ENCODE data around the gene OBP2A.

The OBP2A gene

DNA sequence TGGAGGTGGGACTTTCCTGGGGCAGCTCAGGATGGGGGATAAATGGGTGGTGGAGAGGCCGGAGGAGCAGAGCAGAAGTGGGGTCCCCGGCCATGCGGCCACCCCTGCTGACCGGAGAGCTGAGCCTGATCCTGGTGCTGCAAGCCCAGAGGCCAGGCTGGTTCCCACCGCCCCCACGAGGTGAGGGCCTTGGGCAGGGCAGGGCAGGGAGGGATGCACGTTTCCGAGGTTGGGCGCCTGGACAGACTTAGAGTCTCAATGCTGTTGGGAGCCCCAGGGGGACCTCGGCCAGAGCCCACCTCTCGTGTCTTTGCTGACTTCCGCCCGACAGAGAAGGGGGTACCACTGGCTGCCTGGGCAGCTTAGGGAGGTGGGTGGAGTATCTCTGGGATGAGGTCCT, 5.5 kb downstream of the OBP2A start:
- no peaks in the 10 kb centered on the region for H3K36me3 ChIP-seq (ENCODE audit: insufficient read depth)
- H3K27me3 ChIP-seq (ENCODE audit: insufficient read depth, low read depth): peaks cover 35% of the 10 kb centered on the region; the same call in 1 of the 2 replicates

DNA sequence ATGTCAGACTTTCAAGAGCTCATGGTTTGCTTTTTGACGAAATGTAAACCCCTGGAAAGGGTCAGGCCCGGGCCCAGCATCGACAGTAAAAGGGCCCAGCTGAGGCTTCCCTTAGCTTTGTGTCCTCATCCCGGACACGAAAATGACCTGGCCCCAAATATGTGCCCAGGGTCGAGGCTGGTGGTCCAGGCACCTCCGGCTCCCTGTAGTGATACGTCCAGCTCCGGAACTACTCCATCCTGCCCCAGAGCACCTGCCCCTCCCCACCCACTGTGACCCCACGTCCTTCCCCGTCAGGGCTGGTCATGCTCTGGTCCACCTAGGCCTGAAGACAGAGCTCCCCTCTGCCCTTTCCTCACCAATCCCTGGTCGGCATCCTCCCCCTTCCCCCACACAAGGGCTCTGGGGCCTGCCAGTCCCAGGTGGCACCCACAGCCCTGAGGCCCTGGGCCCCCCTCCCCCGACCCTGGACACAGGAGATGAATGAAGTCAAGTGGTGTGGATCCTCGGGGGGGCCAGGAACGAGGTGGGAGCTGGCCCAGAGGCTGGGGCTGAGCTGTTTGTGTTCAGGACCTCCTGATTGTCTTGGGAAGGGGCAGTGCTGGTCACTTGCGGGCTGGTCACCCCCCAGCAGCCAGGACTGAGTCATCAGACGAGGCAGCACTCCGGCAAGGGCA, 6.2 kb downstream of the OBP2A start:
- Histone ChIP-seq H3K4me1 (ENCODE audit: low read depth, poor library complexity, severe bottlenecking) (no peaks in the 10 kb centered on the region), H3K27ac (no peak overlapping the region), H3K4me2 (no peak overlapping the region), H4K20me1 (ENCODE audit: insufficient read depth) (no peaks in the 10 kb centered on the region), H3K9ac (no peak overlapping the region), H3K4me3 (IDR thresholded peaks at IDR 0.05; ENCODE audit: insufficient read depth, low read depth, low read length) (no peak overlapping the region), H2AFZ (ENCODE audit: low read depth) (no peak overlapping the region), H3K36me3 (ENCODE audit: insufficient read depth) (no peaks in the 10 kb centered on the region), H3K79me2 (ENCODE audit: insufficient read depth, low read depth) (no peaks in the 10 kb centered on the region), H3K27me3 (ENCODE audit: insufficient read depth, low read depth) (peaks cover 42% of the 10 kb centered on the region; the same call in 1 of the 2 replicates)
- TF ChIP-seq, protein P1, sequence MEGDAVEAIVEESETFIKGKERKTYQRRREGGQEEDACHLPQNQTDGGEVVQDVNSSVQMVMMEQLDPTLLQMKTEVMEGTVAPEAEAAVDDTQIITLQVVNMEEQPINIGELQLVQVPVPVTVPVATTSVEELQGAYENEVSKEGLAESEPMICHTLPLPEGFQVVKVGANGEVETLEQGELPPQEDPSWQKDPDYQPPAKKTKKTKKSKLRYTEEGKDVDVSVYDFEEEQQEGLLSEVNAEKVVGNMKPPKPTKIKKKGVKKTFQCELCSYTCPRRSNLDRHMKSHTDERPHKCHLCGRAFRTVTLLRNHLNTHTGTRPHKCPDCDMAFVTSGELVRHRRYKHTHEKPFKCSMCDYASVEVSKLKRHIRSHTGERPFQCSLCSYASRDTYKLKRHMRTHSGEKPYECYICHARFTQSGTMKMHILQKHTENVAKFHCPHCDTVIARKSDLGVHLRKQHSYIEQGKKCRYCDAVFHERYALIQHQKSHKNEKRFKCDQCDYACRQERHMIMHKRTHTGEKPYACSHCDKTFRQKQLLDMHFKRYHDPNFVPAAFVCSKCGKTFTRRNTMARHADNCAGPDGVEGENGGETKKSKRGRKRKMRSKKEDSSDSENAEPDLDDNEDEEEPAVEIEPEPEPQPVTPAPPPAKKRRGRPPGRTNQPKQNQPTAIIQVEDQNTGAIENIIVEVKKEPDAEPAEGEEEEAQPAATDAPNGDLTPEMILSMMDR (conservative IDR thresholded peaks at IDR 0.05; ENCODE audit: low read depth, low read length): no peak

More for the DNA sequence above, 5.5 kb downstream of the OBP2A start:
- Histone ChIP-seq H3K4me3 (IDR thresholded peaks at IDR 0.05; ENCODE audit: insufficient read depth, low read depth, low read length) (no peak overlapping the region), H4K20me1 (ENCODE audit: insufficient read depth) (no peaks in the 10 kb centered on the region), H2AFZ (ENCODE audit: low read depth) (no peak overlapping the region), H3K9ac (no peak overlapping the region), H3K4me2 (no peak overlapping the region), H3K27ac (no peak overlapping the region), H3K79me2 (ENCODE audit: insufficient read depth, low read depth) (no peaks in the 10 kb centered on the region), H3K4me1 (ENCODE audit: low read depth, poor library complexity, severe bottlenecking) (no peaks in the 10 kb centered on the region)
- TF ChIP-seq, protein P1 (conservative IDR thresholded peaks at IDR 0.05; ENCODE audit: low read depth, low read length): no peak

DNA sequence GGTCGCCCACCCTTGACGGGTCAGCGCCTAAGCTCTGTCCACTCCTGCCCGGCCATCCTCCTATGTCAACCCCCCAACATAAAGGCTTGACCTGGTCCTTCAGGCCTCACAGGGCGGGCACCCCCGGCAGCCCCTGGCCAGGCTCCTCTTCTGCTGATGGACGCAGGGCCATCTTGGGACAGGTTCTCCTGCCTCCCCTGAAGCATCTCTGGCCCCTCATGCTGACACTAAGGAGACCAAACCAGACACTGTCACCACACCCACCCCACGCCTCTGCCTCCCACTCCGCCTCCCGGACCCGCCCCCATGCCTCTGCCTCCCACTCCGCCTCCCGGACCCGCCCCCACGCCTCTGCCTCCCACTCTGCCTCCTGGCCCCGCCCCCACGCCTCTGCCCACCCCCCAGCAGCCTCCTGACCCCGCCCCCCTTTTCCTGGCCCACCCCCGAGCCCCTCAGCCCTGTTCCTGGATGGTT, 6.8 kb downstream of the OBP2A start:
- no peak overlapping the region for H3K4me2 ChIP-seq
- peaks cover 45% of the 10 kb centered on the region; the same call in 1 of the 2 replicates for H3K27me3 ChIP-seq (ENCODE audit: insufficient read depth, low read depth)
- no peaks in the 10 kb centered on the region for H3K79me2 ChIP-seq (ENCODE audit: insufficient read depth, low read depth)
- no peak overlapping the region for H3K9ac ChIP-seq
- no peak overlapping the region for H3K27ac ChIP-seq
- H4K20me1 ChIP-seq (ENCODE audit: insufficient read depth): no peaks in the 10 kb centered on the region
- H3K4me3 ChIP-seq (IDR thresholded peaks at IDR 0.05; ENCODE audit: insufficient read depth, low read depth, low read length): no peak overlapping the region
- TF ChIP-seq, protein P1 (conservative IDR thresholded peaks at IDR 0.05; ENCODE audit: low read depth, low read length): no peak
- H3K4me1 ChIP-seq (ENCODE audit: low read depth, poor library complexity, severe bottlenecking): no peaks in the 10 kb centered on the region
- H2AFZ ChIP-seq (ENCODE audit: low read depth): no peak overlapping the region
- no peaks in the 10 kb centered on the region for H3K36me3 ChIP-seq (ENCODE audit: insufficient read depth)

DNA sequence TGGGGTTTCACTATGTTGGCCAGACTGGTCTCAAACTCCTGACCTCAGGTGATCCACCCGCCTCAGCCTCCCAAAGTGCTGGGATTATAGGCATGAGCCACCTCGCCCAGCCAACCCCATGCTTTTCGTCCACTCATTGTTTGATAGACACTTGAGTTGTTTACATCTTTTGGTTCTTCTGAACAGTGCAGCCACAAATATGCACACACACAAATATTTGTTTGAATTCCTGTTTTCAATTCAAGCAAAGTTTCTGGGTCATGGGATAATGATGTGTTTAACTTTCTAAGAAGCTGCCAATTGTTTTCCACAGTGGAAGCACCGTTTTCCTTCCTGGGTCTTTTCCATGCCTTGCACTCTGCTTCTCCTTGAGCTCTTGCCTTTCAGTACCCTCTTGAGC, 8.8 kb downstream of the OBP2A start:
- Histone ChIP-seq H3K4me3 (IDR thresholded peaks at IDR 0.05; ENCODE audit: insufficient read depth, low read depth, low read length) (no peak overlapping the region), H3K9ac (no peak overlapping the region), H3K4me2 (no peak overlapping the region), H3K4me1 (ENCODE audit: low read depth, poor library complexity, severe bottlenecking) (no peaks in the 10 kb centered on the region), H3K36me3 (ENCODE audit: insufficient read depth) (no peaks in the 10 kb centered on the region), H3K27ac (no peak overlapping the region), H4K20me1 (ENCODE audit: insufficient read depth) (no peaks in the 10 kb centered on the region), H2AFZ (ENCODE audit: low read depth) (no peak overlapping the region), H3K27me3 (ENCODE audit: insufficient read depth, low read depth) (peaks cover 52% of the 10 kb centered on the region; the same call in 1 of the 2 replicates), H3K79me2 (ENCODE audit: insufficient read depth, low read depth) (no peaks in the 10 kb centered on the region)
- TF ChIP-seq, protein P1 (conservative IDR thresholded peaks at IDR 0.05; ENCODE audit: low read depth, low read length): no peak
